HepG2 (cell line): ENCODE data around the gene RING1. TPM values are rescaled to one million over a fixed set of nuclear protein-coding genes. Genes with fewer than 3 reads are reported as not detected.

Source experiments
- ATAC-seq: fragments of 200-7000 bp; cut with Tn5 transposase; 3 replicates; pipeline ENCODE4 v1.9.1; 2020; ENCODE audit warnings: mild to moderate bottlenecking, moderate library complexity
- BruUV-seq: library from RNA; stranded (reverse); fragments of 400-500 nt; replicated peaks from 2 replicates; lab custom pipeline; 2021; lab: Mats Ljungman, UMichigan
- CTCF ChIA-PET: fragments of 300-600 bp; formaldehyde crosslinking; extraction: SDS; loops from one replicate; lab custom pipeline; 2021; ENCODE audit warnings: low total read pairs, inconsistent platforms, low intra/inter-chr PET ratio; lab: Yijun Ruan, JAX
- POLR2A ChIA-PET: fragments of 350-600 bp; sonication (Branson Sonifier 250); formaldehyde crosslinking; loops from one replicate; lab custom pipeline; 2020; ENCODE audit warnings: antibody characterized with exemption, inconsistent platforms; lab: Yijun Ruan, JAX
- DNase-seq: peaks from one replicate; pipeline ENCODE4 v3.0.0-alpha.2; 2015; ENCODE audit warnings: low spot score
- FAIRE-seq: peaks from 3 replicates; lab custom pipeline; 2011; peaks lifted over from hg19 to GRCh38; lab: Jason Lieb, UNC
- H2AFZ ChIP-seq: one replicate; pipeline ENCODE4 v1.6.1; 2011; ENCODE audit warnings: low read length, inconsistent platforms
- H3K27ac ChIP-seq: fragments of 300-600 bp; 3 replicates; pipeline ENCODE4 v1.8.0; 2011; ENCODE audit warnings: mixed run types, mild to moderate bottlenecking, mixed read lengths, low read length, inconsistent platforms; ENCODE audit not compliant: insufficient read depth; ENCODE audit errors: extremely low read length
- H3K27me3 ChIP-seq, 2 experiments: fragments of 200-600 bp in 1 of 2; 2 replicates in 1 of 2; 3 replicates in 1 of 2; pipeline versions ENCODE4 v1.6.0 to v1.8.0; 2011; ENCODE audit warnings: low read length in 2 of 2, mild to moderate bottlenecking in 2 of 2, moderate library complexity in 2 of 2, inconsistent platforms in 1 of 2; ENCODE audit not compliant: insufficient read depth in 2 of 2, control insufficient read depth in 1 of 2
- H3K36me3 ChIP-seq, 2 experiments: fragments of 200-600 bp in 1 of 2; replicated peaks in 1 of 2; 2 replicates in 1 of 2; 3 replicates in 1 of 2; pipeline versions ENCODE4 v1.5.1 to v1.8.0; 2011; ENCODE audit warnings: low read length in 2 of 2, inconsistent platforms in 1 of 2; ENCODE audit not compliant: insufficient read depth in 2 of 2, control insufficient read depth in 1 of 2
- H3K4me1 ChIP-seq: 2 replicates; pipeline ENCODE4 v1.5.1; 2012; ENCODE audit warnings: low read length, inconsistent platforms; ENCODE audit not compliant: insufficient read depth
- H3K4me2 ChIP-seq: 2 replicates; pipeline ENCODE4 v1.6.0; 2011; ENCODE audit warnings: low read depth, low read length, inconsistent platforms
- H3K4me3 ChIP-seq, 3 experiments: fragments of 200-600 bp in 1 of 3; sonication (generic), shearing (Covaris generic) in 1 of 3; replicated peaks in 1 of 3; 2 replicates each; pipeline ENCODE4 v1.5.1; 2011 to 2016; ENCODE audit warnings: low read length in 3 of 3, inconsistent platforms in 2 of 3, low read depth in 2 of 3, mild to moderate bottlenecking in 2 of 3, control low read depth in 1 of 3, mixed read lengths in 1 of 3; ENCODE audit not compliant: insufficient read depth in 1 of 3
- H3K79me2 ChIP-seq: one replicate; pipeline ENCODE4 v1.6.1; 2011; ENCODE audit warnings: low read length, inconsistent platforms; ENCODE audit not compliant: insufficient read depth
- H3K9ac ChIP-seq: 2 replicates; pipeline ENCODE4 v1.6.0; 2011; ENCODE audit warnings: mild to moderate bottlenecking, low read depth, low read length, inconsistent platforms; ENCODE audit not compliant: insufficient read depth
- H3K9me3 ChIP-seq: 2 replicates; pipeline ENCODE4 v1.5.1; 2012; ENCODE audit warnings: mild to moderate bottlenecking, low read length
- H4K20me1 ChIP-seq: 2 replicates; pipeline ENCODE4 v1.6.0; 2011; ENCODE audit warnings: inconsistent platforms, mild to moderate bottlenecking, low read length, moderate library complexity; ENCODE audit not compliant: insufficient read depth
- AKAP8 ChIP-seq: sonication (generic); formaldehyde crosslinking; IDR thresholded peaks from 2 replicates; pipeline ENCODE4 v1.5.1; 2020; ENCODE audit warnings: mild to moderate bottlenecking, missing genetic modification reagents
- KAT7 ChIP-seq: IDR thresholded peaks from 2 replicates; pipeline ENCODE4 v1.6.1; 2018; ENCODE audit warnings: borderline replicate concordance, missing compliant biosample characterization
- RXRA ChIP-seq: sonication (generic); formaldehyde crosslinking; IDR thresholded peaks from 2 replicates; pipeline ENCODE4 v1.5.1; 2020; ENCODE audit warnings: missing genetic modification reagents
- SAFB2 ChIP-seq: sonication (generic); formaldehyde crosslinking; IDR thresholded peaks from 2 replicates; pipeline ENCODE4 v1.5.1; 2020; ENCODE audit warnings: missing genetic modification reagents, low read depth, mild to moderate bottlenecking, borderline replicate concordance
- STAG1 ChIP-seq: sonication (generic); formaldehyde crosslinking; IDR thresholded peaks from 2 replicates; pipeline ENCODE4 v1.4.0; 2020; ENCODE audit warnings: missing genetic modification reagents
- TSC22D2 ChIP-seq: sonication (generic); formaldehyde crosslinking; IDR thresholded peaks from 2 replicates; pipeline ENCODE4 v1.5.1; 2020; ENCODE audit warnings: missing genetic modification reagents, mild to moderate bottlenecking, borderline replicate concordance
- ZBTB26 ChIP-seq: IDR thresholded peaks from 2 replicates; pipeline ENCODE4 v1.6.1; 2016; ENCODE audit warnings: missing compliant biosample characterization, missing genetic modification reagents, borderline replicate concordance
- ZBTB38 ChIP-seq: sonication (generic); formaldehyde crosslinking; IDR thresholded peaks from 2 replicates; pipeline ENCODE4 v1.5.1; 2020; ENCODE audit warnings: mild to moderate bottlenecking, missing genetic modification reagents
- ZFP41 ChIP-seq: sonication (generic); formaldehyde crosslinking; IDR thresholded peaks from 2 replicates; pipeline ENCODE4 v1.4.0; 2020; ENCODE audit warnings: mild to moderate bottlenecking, missing genetic modification reagents, borderline replicate concordance
- ZNF18 ChIP-seq: sonication (generic); formaldehyde crosslinking; IDR thresholded peaks from 2 replicates; pipeline ENCODE4 v1.8.0; 2022; ENCODE audit warnings: mild to moderate bottlenecking, missing genetic modification reagents; ENCODE audit not compliant: insufficient replicate concordance
- ZNF256 ChIP-seq: sonication (generic); formaldehyde crosslinking; conservative IDR thresholded peaks from 2 replicates; pipeline ENCODE4 v1.4.0; 2020; ENCODE audit warnings: missing genetic modification reagents
- ZNF782 ChIP-seq: sonication (generic); formaldehyde crosslinking; IDR thresholded peaks from 2 replicates; pipeline ENCODE4 v1.4.0; 2020; ENCODE audit warnings: missing genetic modification reagents, mild to moderate bottlenecking, borderline replicate concordance
- WGBS: methylation state at CpG from one replicate; pipeline ENCODE4 v1.1.6; 2017; ENCODE audit warnings: low lambda C conversion rate; 5-methylcytosine and 5-hydroxymethylcytosine counted together
- in situ Hi-C: cut with HindIII; loops from 2 replicates; pipeline ENCODE4 v1.10.0; 2017; ENCODE audit warnings: low pct_unique_long_range_greater_than_20kb; ENCODE audit not compliant: extremely low pct_ligation_motif_present
- intact Hi-C: fragments of 100-400 bp; cut with micrococcal nuclease; formaldehyde crosslinking; loops from one replicate; pipeline ENCODE4 v1.10.0; 2022; ENCODE audit not compliant: unreplicated experiment
- polyA plus RNA-seq, 8 experiments: library from polyadenylated mRNA; depleted of rRNA in 3 of 8; stranded (reverse) in 7 of 8; unstranded in 1 of 8; fragments of >200 nt; fragmentation: Illumina TruSeq in 4 of 8; extraction: Trizol in 4 of 8; gene quantifications; 2 replicates each; pipeline versions ENCODE4 v1.2.1 to v1.2.3, GENCODE V29; 2011 to 2016; ENCODE audit warnings: low read depth in 4 of 8, missing spikeins in 1 of 8, mixed read lengths in 1 of 8; ENCODE audit not compliant: insufficient read depth in 1 of 8
- total RNA-seq, 5 experiments: library from RNA; depleted of rRNA; stranded (reverse); fragments of >200 nt; fragmentation: Illumina TruSeq; extraction: Trizol; gene quantifications; 2 replicates each; pipeline ENCODE4 v1.2.3, GENCODE V29; 2016; ENCODE audit warnings: low read depth in 1 of 5

The RING1 gene
- total and polyA plus RNA-seq, 2 of the 13 experiments (the other 11 are each of a cell fraction or from before 2014, with no cell fraction given): 23.9 to 33.6 TPM

- TF ChIP-seq ZNF18 (CRISPR knock-in tag) (no peak), RXRA (CRISPR knock-in tag) (0 out of 2 replicates have a peak, but pooled peaks have one; percentile 46)
- TF ChIP-seq, all 625 proteins: peak for 5
Measured at GRCh38 chr6:33195304-33196165, 12.8 kb upstream of the RING1 start (continued).

GRCh38 chr6:33197431-33198048, 10.8 kb upstream of the RING1 start:
- in situ Hi-C loops: no loop called here
- BruUV-seq: no TSS peak
- TF ChIP-seq SAFB2 (CRISPR knock-in tag): no peak
- peak; percentile 33; the same call in 1 of the 2 replicates for TF ChIP-seq AKAP8 (CRISPR knock-in tag)
- no peak for TF ChIP-seq KAT7 (CRISPR knock-in tag)
- TF ChIP-seq ZBTB38 (CRISPR knock-in tag): peak; percentile 35; the same call in 1 of the 2 replicates
- 0 out of 2 replicates have a peak, but pooled peaks have one; percentile 27 for TF ChIP-seq TSC22D2 (CRISPR knock-in tag)
- TF ChIP-seq ZBTB26 (CRISPR knock-in tag): 0 out of 2 replicates have a peak, but pooled peaks have one; percentile 10
- no peak for TF ChIP-seq ZNF256 (CRISPR knock-in tag)
- TF ChIP-seq ZFP41 (CRISPR knock-in tag): peak; percentile 74; the same call in 1 of the 2 replicates
- TF ChIP-seq STAG1 (CRISPR knock-in tag): peak; percentile 60
- TF ChIP-seq ZNF782 (CRISPR knock-in tag): 0 out of 2 replicates have a peak, but pooled peaks have one; percentile 37

More at GRCh38 chr6:33197431-33198048, 10.8 kb upstream of the RING1 start:
- peak overlapping the region; percentile 23 to 93 (median 25); a peak in 5 of 6 replicates for H3K4me3 ChIP-seq
- FAIRE-seq (peak; percentile 79), DNase-seq (peak; percentile 80), ATAC-seq (peak; percentile 65)
- intact Hi-C loops: loop anchor here (1.0 to 5.0 kb wide), 3 partner anchors 36 to 225 kb away; partner anchors contain the start of gene KIFC1
- H4K20me1 ChIP-seq: peaks cover 19% of the 10 kb centered on the region
- H3K9ac ChIP-seq: peak overlapping the region; percentile 45
- peaks cover 40% of the 10 kb centered on the region for H3K4me1 ChIP-seq
- WGBS: 14% methylated on average over 5 of the region's 12 CpGs
- H3K36me3 ChIP-seq: peaks cover 24 to 41% of the 10 kb centered on the region in 2 experiments
- peaks cover 25% of the 10 kb centered on the region for H3K79me2 ChIP-seq
- H3K27ac ChIP-seq: peak overlapping the region; percentile 99
- peak overlapping the region; percentile 98 for H3K4me2 ChIP-seq
- no peaks in the 10 kb centered on the region for H3K9me3 ChIP-seq
- peaks cover 0 to 4% of the 10 kb centered on the region in 2 experiments; a peak in 1 of 5 replicates for H3K27me3 ChIP-seq
- ChIA-PET CTCF (interaction anchor here (0.6 to 1.7 kb wide), 3 partner anchors 16 to 51 kb away, joined by 3 to 11 read pairs (median 5); no protein-coding TSS in a partner anchor), POLR2A (interaction anchor here (1.0 to 4.1 kb wide), 11 partner anchors 8 to 227 kb away, joined by 3 to 69 read pairs (median 12); partner anchors contain the start of genes BRD2, RGL2, RING1 and RPS18)
- no peak overlapping the region for H2AFZ ChIP-seq
